Osteoblast (primary cell): ENCODE data around the gene SLC9B1. TPM values are rescaled to one million over a fixed set of nuclear protein-coding genes. Genes with fewer than 3 reads are reported as not detected.

Source experiments
- DNase-seq: peaks from one replicate; pipeline ENCODE4 v3.0.0; 2011; ENCODE audit warnings: low spot score, mixed read lengths; ENCODE audit not compliant: insufficient read length; ENCODE audit errors: missing footprints
- H2AFZ ChIP-seq: 2 replicates; pipeline ENCODE4 v1.6.0; 2011; ENCODE audit warnings: mild to moderate bottlenecking, low read length
- H3K27ac ChIP-seq: 2 replicates; pipeline ENCODE4 v1.5.1; 2011; ENCODE audit warnings: mild to moderate bottlenecking, low read depth, low read length, moderate library complexity
- H3K27me3 ChIP-seq: 2 replicates; pipeline ENCODE4 v1.6.0; 2012; ENCODE audit warnings: mild to moderate bottlenecking, control low read depth, inconsistent platforms, low read length, moderate library complexity; ENCODE audit not compliant: insufficient read depth
- H3K36me3 ChIP-seq: 2 replicates; pipeline ENCODE4 v1.5.1; 2011; ENCODE audit warnings: mild to moderate bottlenecking, low read length, control low read depth, moderate library complexity; ENCODE audit not compliant: insufficient read depth
- H3K4me1 ChIP-seq: 2 replicates; pipeline ENCODE4 v1.5.1; 2011; ENCODE audit warnings: mild to moderate bottlenecking, low read length, control low read depth, moderate library complexity; ENCODE audit not compliant: insufficient read depth
- H3K4me2 ChIP-seq: 2 replicates; pipeline ENCODE4 v1.6.0; 2011; ENCODE audit warnings: mild to moderate bottlenecking, low read length; ENCODE audit not compliant: insufficient read depth
- H3K4me3 ChIP-seq: fragments of 200-600 bp; sonication (generic); 3 replicates; pipeline ENCODE4 v1.5.1; 2012; ENCODE audit warnings: mild to moderate bottlenecking, low read length, inconsistent platforms; ENCODE audit not compliant: insufficient read depth
- H3K79me2 ChIP-seq: 2 replicates; pipeline ENCODE4 v1.6.0; 2012; ENCODE audit warnings: mild to moderate bottlenecking, low read length, control low read depth, inconsistent platforms; ENCODE audit not compliant: insufficient read depth
- H3K9me3 ChIP-seq: 2 replicates; pipeline ENCODE4 v1.5.1; 2011; ENCODE audit warnings: low read depth, low read length, control low read depth
- H4K20me1 ChIP-seq: 2 replicates; pipeline ENCODE4 v1.6.0; 2012; ENCODE audit warnings: mild to moderate bottlenecking, low read length, control low read depth; ENCODE audit not compliant: insufficient read depth
- CTCF ChIP-seq: IDR thresholded peaks from 2 replicates; pipeline ENCODE4 v1.5.1; 2011; ENCODE audit warnings: mild to moderate bottlenecking, low read depth, low read length, moderate library complexity; ENCODE audit errors: extremely low read depth
- total RNA-seq: library from RNA; depleted of rRNA; stranded (reverse); fragments of >200 nt; gene quantifications from 2 replicates; pipeline ENCODE4 v1.2.3, GENCODE V29; 2012

The SLC9B1 gene
- total RNA-seq, 1 donor, result 0.72 TPM

GRCh38 chr4:103011378-103012025 lies 8.0 kb downstream of the SLC9B1 start:
- no peaks in the 10 kb centered on the region for H3K27me3 ChIP-seq
- H3K27ac ChIP-seq, result no peak overlapping the region
- peaks cover 14% of the 10 kb centered on the region for H3K4me1 ChIP-seq
- TF ChIP-seq CTCF, result no peak
- no peak overlapping the region for H3K4me3 ChIP-seq
- DNase-seq, result peak; percentile 47
- no peak overlapping the region for H2AFZ ChIP-seq
- no peaks in the 10 kb centered on the region for H3K36me3 ChIP-seq
- no peaks in the 10 kb centered on the region for H3K9me3 ChIP-seq
- H3K4me2 ChIP-seq, result no peak overlapping the region
- H4K20me1 ChIP-seq, result no peaks in the 10 kb centered on the region
- H3K79me2 ChIP-seq, result no peaks in the 10 kb centered on the region

GRCh38 chr4:103010804-103011203 lies 8.7 kb downstream of the SLC9B1 start:
- Histone ChIP-seq H3K4me1 (peaks cover 14% of the 10 kb centered on the region), H3K9me3 (no peaks in the 10 kb centered on the region), H3K27ac (no peak overlapping the region), H3K27me3 (no peaks in the 10 kb centered on the region), H3K36me3 (no peaks in the 10 kb centered on the region), H3K79me2 (no peaks in the 10 kb centered on the region), H3K4me2 (no peak overlapping the region), H4K20me1 (no peaks in the 10 kb centered on the region), H2AFZ (no peak overlapping the region), H3K4me3 (no peak overlapping the region)
- DNase-seq, result no peak
- TF ChIP-seq CTCF, result no peak

GRCh38 chr4:103008875-103009729 lies 10.4 kb downstream of the SLC9B1 start:
- Histone ChIP-seq H3K4me1 (peaks cover 14% of the 10 kb centered on the region), H3K4me2 (no peak overlapping the region), H3K9me3 (no peaks in the 10 kb centered on the region), H2AFZ (no peak overlapping the region), H3K79me2 (no peaks in the 10 kb centered on the region), H3K4me3 (no peak overlapping the region), H3K27me3 (no peaks in the 10 kb centered on the region), H4K20me1 (no peaks in the 10 kb centered on the region), H3K36me3 (no peaks in the 10 kb centered on the region), H3K27ac (no peak overlapping the region)
- TF ChIP-seq CTCF, result peak; percentile 68
- DNase-seq, result peak; percentile 85

GRCh38 chr4:103002551-103002950 lies 17.0 kb downstream of the SLC9B1 start:
- H3K79me2 ChIP-seq, result no peaks in the 10 kb centered on the region
- H3K36me3 ChIP-seq, result no peaks in the 10 kb centered on the region
- no peak for DNase-seq
- no peak overlapping the region for H3K4me2 ChIP-seq
- no peak for TF ChIP-seq CTCF
- no peak overlapping the region for H2AFZ ChIP-seq
- H3K4me1 ChIP-seq, result no peaks in the 10 kb centered on the region
- H3K27ac ChIP-seq, result no peak overlapping the region
- no peak overlapping the region for H3K4me3 ChIP-seq
- H3K9me3 ChIP-seq, result no peaks in the 10 kb centered on the region
- H3K27me3 ChIP-seq, result no peaks in the 10 kb centered on the region
- no peaks in the 10 kb centered on the region for H4K20me1 ChIP-seq
